GM18909 (cell line): Measurements from ENCODE around the gene PPARG.
A peak's percentile ranks its signal among the peaks of the same experiment; 100 is the strongest.
"Not testable (repeated sequence)": the region's sequence is repeated elsewhere in the genome, so short reads cannot be mapped to it uniquely, and the experiment has no call there.

Experiments
- ATAC-seq: cut with Tn5 transposase; IDR thresholded peaks from one replicate; pipeline ENCODE4 v1.9.1; 2021; ENCODE audit warnings: mild to moderate bottlenecking; ENCODE audit not compliant: unreplicated experiment, poor library complexity

Gene PPARG

GRCh38 chr3:12276827-12277226 lies 12.0 kb upstream of the PPARG start:
- ATAC-seq, result not testable (repeated sequence)

DNA sequence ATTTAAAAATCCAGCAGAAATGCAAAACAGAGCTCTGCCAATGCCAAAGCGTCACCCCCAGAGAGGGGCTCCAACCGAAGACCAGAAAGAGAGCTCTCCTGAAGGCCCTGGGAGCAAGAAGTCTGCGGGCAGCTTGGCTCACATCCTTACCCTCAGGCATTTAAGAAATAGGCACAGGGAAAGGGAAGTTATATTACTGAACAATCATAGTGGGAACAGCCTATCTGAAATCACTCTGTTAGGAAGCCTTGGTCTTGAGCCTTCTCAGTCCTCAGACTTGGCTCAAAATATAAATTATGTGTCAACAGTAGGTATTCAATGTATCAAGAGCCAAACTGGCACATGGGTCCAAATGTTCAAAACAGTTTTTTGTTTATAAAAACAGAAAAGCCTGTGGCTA lies 10.3 kb upstream of the PPARG start:
- ATAC-seq, result no peak

DNA sequence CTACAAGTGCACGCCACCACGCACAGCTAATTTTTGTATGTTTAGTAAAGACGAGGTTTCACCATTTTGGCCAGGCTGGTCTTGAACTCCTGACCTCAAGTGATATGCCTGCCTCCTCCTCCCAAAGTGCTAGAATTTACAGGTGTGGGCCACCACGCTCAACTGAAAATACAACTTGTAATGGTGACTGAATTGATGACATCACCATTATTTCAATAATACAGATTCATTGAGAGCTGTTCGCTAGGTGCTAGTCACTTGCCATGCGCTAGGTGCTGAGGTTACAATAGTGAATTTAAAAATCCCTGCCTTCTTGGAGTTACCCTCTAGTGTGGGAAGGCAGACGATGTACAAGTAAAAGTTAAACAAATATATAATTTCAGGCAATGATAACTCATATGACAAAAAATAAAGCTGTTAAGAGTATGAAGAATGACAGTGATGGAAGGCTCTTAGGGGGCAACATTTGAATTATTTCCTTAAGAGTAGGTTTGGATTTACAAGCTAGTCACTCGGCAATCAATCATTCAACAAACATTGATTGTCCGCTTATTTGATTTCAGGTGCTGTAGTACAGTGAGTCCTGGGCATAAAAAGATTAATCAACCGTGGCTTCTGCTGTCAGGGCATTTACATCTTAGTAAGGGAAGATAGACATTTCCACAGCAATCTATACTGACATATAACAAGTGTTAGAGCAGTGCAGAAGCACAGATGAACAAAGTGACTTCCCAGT lies 9.1 kb upstream of the PPARG start:
- ATAC-seq, result no peak

DNA sequence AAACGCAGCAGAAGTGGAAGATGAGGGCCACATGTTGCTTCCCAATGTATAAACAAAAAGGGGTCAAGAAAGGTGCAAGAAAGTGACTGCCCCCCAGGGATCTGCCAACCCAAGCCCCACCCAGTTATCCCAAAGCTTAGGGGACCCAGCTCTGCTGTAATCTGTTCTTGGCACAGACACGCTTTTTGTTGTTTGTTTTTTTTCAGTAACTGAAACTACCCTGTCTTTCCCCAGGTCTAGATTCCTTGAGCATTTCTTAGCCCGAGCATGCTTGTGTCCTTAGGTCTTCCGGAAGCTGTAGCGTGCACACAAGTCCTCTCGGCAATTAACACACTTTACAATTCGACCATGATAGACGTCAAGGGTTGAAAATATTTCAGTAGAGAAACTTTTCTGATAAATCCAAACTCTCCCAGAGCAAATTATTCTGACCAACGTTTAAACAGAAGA lies 8.5 kb upstream of the PPARG start:
- ATAC-seq, result no peak

DNA sequence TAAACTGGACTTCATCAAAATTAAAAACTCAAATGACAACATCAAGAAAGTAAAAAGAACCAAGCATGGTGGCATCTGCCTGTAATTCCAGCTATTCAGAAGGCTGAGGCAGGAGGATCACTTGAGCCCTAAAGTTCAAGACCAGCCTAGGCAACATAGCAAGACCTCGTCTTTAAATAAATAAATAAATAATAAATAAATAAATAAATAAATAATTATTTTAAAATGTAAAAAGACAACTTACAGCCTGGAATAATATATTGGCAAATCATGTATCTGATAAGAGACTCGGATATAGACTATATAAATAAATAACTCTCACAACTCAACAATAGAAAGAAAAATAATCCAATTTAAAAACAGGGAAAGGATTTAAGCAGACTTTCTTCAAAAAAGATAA lies 4.3 kb upstream of the PPARG start:
- ATAC-seq, result no peak

- ATAC-seq, result no peak
These were observed 3.8 kb upstream of the PPARG start for GRCh38 chr3:12285003-12285555.

DNA sequence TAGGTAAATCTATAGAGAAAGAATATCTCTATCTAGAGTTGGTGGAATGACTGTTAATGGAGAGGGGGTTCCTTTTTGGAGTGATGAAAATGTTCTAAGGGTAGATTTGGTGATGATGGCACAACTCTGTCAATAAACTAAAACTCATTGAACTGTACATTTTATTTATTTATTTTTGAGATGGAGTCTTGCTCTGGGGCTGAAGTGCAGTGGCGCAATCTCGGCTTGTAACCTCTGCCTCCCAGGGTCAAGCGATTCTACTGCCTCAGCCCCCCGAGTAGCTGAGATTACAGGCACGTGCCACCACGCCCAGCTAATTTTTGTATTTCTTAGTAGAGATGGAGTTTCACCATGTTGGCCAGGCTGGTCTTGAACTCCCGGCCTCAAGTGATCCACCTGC lies 3.1 kb upstream of the PPARG start:
- ATAC-seq, result not testable (repeated sequence)

DNA sequence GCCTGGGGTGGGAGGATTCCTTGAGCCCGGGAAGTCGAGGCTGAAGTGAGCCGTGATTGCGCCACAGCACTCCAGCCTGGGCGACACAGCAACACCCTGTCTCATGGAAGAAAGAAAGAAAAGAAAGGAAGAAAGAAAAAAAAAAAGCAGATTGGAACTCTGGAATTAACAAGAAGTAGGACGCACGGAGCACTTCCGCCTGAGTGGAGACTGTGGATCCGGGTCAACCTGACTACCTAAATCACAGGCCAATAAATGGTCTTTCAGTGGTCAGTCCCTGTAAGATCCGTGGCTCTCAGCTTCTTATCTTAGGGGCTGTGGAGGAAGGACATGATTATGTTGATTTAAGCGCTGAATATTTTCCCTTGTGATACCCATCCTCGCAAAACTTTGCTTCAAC lies 2.4 kb upstream of the PPARG start:
- no peak for ATAC-seq

DNA sequence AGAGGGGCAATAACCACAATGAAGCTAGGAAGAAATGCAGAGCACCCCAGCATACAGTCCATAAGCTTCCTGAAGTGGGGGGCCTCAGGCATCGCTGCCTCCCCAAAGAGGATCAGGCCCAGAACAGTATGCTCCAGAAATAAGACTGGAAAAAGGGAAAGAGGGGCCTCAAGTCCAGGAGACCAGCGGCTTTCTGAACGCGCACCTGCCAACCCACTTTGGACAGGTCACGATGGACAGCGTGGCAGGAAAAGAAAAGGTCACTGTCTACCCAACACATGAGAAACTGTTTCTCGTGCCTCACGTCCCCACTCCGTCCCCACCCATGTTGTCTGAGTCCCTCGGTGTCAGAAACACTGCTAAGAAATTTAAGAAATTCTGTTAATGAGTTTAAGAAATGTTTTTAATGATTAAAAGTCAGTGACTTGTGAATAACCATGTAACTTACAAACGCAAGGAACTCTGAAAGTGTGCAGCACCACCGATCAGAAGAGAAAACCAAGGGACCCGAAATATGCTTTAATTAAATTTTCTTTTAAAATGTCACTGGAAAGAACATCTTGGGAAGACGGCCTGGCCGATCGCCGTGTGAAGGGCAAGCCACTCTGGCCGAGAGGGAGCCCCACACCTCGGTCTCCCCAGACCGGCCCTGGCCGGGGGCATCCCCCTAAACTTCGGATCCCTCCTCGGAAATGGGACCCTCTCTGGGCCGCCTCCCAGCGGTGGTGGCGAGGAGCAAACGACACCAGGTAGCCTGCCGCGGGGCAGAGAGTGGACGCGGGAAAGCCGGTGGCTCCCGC lies 1.7 kb upstream of the PPARG start:
- peak; percentile 49 for ATAC-seq

- peak; percentile 33 for ATAC-seq
These were observed 1.1 kb upstream of the PPARG start for GRCh38 chr3:12287727-12288181.

DNA sequence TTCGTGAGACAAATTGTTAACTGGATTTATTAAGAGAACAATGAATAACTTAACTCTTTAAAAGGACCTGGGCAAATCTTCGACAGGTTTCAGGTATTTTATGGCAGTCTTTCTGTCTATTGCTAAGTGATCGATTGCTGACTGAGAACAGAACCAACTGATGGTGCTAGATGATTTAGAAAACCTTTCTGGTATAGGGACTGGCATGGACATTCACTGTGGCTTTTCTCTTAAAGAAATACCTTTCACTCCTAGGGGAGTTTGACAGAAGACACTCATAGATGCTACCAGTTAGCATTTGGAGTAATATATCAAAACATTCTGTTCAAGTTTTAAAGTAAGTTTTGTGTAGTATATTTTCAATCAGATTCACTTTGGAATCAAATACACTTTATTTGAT lies 654 bp downstream of the PPARG start:
- ATAC-seq, result no peak

GRCh38 chr3:12292770-12293169 lies 3.9 kb downstream of the PPARG start:
- no peak for ATAC-seq

DNA sequence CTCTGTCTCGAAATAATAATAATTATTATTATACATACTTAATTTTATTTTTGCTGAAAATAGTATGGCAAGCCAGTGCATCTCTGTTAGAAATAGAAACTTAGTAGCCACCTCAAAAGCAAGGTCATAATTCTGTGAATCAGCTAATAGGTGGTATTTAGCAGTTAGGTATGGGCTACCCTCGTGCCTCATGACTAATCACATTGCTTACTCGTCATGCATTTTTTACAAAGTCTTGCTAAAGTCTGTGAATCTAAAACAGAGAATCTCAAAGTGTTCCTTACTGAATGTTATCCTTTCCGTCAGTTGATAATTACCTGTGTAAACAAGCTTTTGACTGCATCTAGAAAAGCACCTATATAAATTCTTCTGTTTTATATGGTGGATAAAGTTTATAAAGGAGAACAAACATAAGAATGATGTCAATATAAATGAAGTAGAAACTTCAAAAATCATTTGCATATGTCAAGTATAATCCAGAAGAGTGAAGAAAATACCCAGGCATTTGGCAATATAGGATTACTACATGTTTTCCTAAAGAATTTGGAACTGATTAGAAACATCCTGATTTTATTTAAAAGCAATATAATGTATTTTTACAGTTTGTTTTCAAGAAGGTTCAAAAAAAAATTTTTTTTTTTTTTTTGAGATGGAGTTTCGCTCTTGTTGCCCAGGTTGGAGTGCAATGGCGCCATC lies 6.2 kb downstream of the PPARG start:
- ATAC-seq, result no peak

DNA sequence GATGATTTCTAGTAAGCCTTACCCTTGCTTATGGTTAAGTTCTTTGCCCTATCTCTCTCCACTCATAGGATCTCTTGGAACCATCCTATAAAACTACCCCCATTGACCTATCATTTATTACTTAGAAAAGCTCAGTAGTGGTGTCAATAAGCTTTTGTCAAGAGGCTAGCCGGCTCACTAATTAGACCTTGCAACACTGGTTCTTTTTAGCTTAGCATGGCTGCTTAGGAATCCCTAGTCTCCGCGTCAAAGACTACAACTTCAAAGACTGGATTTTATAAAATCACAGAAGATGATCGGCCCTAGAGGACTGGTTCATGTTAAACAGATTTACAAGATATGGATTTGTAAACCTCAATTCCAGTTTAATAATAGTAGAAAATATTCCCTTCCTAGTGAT lies 7.6 kb downstream of the PPARG start:
- ATAC-seq, result no peak

- no peak for ATAC-seq
These were observed 10.2 kb downstream of the PPARG start for GRCh38 chr3:12299026-12299425.

DNA sequence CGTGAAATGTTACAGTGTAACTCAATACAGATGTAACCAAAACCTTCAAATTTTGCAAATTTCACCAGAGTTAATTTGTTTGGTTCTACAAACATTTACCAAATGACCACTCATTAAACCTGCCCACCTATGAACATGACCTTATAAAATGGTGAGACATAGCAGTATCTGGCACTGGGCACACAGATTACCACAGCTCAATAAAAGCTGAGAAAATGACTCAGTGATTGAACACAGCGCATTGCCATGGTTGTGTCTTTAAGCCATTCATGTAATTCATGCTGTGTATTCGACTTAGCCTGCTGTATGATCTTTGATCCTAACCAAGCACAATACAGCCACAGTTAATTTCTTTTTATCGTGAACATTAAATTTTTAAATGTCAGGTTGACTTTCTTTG lies 11.3 kb downstream of the PPARG start:
- no peak for ATAC-seq

DNA sequence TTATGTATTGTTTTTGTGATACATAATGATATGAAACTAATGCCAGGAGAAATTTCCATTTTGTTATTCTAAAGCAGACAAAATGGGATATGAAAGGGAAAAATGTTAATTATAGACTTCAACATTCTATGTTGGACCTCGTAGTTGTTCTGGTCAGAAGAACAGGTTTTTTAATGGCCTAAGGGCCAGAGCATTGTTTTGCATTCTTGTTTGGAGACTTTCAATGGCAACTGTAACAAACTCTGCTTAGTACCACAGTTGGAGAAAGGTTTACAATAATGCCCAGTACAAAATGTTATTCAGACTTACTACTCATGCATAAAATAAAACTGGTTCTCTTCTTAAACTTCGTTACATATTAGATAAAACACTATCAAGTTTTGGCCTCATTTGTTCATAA lies 12.2 kb downstream of the PPARG start:
- ATAC-seq, result no peak

DNA sequence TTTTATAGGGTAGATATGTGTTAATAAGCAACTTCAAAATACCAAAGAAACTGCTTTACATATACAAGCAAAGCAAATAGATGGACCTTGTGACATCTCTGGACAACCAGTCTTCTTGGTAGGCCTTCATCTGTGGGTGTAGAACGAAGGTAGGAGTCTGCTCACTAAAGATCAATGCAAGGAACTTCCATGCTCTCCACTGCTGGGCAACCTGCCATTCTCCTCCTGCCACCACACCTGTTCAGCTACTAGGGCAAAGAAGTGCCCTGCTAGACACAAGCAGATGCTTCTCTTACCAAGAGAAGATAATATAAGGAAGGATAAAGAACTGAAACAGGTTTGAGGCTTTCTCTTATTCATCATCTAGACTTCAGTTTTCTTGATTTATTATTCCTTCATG lies 12.6 kb downstream of the PPARG start:
- no peak for ATAC-seq

DNA sequence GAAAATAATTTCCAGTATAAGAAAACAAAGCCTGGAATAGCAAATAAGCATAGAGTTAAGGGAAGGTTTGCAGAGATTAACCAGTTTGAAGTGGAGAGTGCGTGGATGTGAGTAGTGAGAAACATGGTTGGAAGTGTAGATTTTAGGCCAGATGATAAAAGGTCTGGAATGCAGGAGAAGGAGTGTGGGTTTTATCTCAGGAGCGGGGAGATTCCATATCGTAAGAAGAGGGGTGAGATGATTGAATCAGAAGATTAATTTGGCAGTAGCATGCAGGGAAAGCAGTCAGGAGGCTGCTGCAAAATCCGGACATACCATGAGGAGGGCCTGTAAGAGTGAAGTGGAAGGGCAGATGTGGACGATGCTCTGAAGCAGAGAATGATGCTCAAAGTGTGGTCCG lies 13.7 kb downstream of the PPARG start:
- ATAC-seq, result no peak

GRCh38 chr3:12303534-12303933 lies 14.7 kb downstream of the PPARG start:
- no peak for ATAC-seq

GRCh38 chr3:12303993-12304392 lies 15.1 kb downstream of the PPARG start:
- ATAC-seq, result no peak
